Colonic mucosa (tissue), 4 donors: ENCODE results near the gene MED9. TPM values are rescaled to one million over a fixed set of nuclear protein-coding genes. Genes with fewer than 3 reads are reported as not detected.

Experiments used
- DNase-seq: peaks from one replicate; pipeline ENCODE4 v3.0.0-alpha.2; 2020
- H3K27ac ChIP-seq: fragments of 200-600 bp; one replicate; pipeline ENCODE4 v1.8.0; 2021
- H3K27me3 ChIP-seq: fragments of 200-600 bp; one replicate; pipeline ENCODE4 v1.8.0; 2021
- H3K36me3 ChIP-seq: fragments of 200-600 bp; one replicate; pipeline ENCODE4 v1.8.0; 2021
- H3K4me1 ChIP-seq: fragments of 200-600 bp; one replicate; pipeline ENCODE4 v1.8.0; 2021; ENCODE audit warnings: mild to moderate bottlenecking
- H3K4me3 ChIP-seq: fragments of 200-600 bp; one replicate; pipeline ENCODE4 v1.8.0; 2021
- H3K9ac ChIP-seq, 2 donors: one replicate each; pipeline ENCODE4 v1.7.0; 2013; ENCODE audit warnings: control low read depth in 2 of 2, low read depth in 2 of 2, low read length in 2 of 2
- H3K9me3 ChIP-seq: fragments of 200-600 bp; one replicate; pipeline ENCODE4 v1.8.0; 2021
- intact Hi-C: fragments of 100-400 bp; cut with DNase I; formaldehyde crosslinking; loops from one replicate; pipeline ENCODE4 v1.14.1; 2022
- total RNA-seq, 2 donors: library from RNA; stranded (reverse); fragmentation: NEBNext Ultra II Directional in 1 of 2; extraction: Animal tissue kit (Norgen Biotek cat#: 25700) in 1 of 2; gene quantifications; one replicate each; pipeline ENCODE4 v1.2.1, GENCODE V29; 2021
- TF ChIP-seq, protein P1 (sequence below): fragments of 200-600 bp; IDR thresholded peaks from one replicate; pipeline ENCODE4 v1.8.0; 2022; ENCODE audit warnings: antibody characterized with exemption, mild to moderate bottlenecking
- donor health status: healthy.
- donor health status: DM: no; HTN: no; CAD: no.
- donor health status: DM: no; HTN: no; CAD: no.

MED9 gene
- total RNA-seq, 2 donors from 2014 or later, result 15.3 to 23.8 TPM

DNA sequence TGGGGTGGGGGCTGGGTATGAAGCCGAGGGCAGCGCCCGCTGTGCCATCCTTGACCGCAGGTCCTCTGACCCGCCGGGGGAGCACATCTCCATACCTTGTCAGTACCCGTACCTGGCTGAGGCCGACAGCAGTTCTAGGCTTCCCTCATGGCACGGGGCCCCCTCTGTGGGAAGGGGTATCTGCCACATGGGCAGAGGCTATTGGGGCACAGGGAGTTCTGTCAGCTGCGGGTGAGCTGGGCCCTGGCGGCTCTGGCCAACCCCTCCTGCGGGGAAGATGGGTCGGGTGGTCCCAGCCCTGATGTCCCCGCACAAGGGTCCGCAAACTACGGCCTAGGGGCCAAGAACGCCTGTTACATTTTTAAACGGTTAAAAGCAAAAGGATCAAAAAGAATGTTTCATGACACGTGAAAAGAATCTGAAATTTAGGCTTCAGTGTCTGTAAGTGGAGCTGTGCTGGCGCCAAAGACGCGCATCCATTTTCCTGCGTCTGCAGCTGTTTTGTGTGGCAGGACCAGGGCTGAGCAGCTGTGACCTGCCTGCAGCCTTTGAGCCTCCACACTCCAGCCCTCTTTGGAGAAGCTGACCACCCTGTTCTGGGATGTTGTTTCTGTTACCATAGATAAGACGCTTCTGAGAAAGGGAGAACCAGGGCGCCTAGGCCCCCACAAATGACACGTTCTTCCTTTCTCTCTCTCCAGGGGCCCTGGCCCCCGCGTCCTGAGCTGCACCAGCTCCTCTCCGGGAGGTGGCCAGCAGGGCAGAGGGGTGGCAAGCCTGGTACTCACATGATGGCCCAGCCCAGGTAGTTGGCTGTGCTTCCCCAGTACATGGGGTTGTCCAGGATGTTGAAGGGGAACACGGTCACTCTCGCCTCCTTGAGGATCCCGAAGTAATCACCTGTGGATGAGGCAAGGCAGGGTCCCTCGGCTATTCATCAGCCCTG is 32.1 kb downstream of the MED9 start:
- no peaks in the 10 kb centered on the region for H3K27me3 ChIP-seq
- no peak overlapping the region for H3K27ac ChIP-seq
- TF ChIP-seq, protein P1, sequence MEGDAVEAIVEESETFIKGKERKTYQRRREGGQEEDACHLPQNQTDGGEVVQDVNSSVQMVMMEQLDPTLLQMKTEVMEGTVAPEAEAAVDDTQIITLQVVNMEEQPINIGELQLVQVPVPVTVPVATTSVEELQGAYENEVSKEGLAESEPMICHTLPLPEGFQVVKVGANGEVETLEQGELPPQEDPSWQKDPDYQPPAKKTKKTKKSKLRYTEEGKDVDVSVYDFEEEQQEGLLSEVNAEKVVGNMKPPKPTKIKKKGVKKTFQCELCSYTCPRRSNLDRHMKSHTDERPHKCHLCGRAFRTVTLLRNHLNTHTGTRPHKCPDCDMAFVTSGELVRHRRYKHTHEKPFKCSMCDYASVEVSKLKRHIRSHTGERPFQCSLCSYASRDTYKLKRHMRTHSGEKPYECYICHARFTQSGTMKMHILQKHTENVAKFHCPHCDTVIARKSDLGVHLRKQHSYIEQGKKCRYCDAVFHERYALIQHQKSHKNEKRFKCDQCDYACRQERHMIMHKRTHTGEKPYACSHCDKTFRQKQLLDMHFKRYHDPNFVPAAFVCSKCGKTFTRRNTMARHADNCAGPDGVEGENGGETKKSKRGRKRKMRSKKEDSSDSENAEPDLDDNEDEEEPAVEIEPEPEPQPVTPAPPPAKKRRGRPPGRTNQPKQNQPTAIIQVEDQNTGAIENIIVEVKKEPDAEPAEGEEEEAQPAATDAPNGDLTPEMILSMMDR, result no peak
- H3K9me3 ChIP-seq, result no peaks in the 10 kb centered on the region
- intact Hi-C loops, result no loop called here
- no peak overlapping the region for H3K4me3 ChIP-seq
- no peaks in the 10 kb centered on the region for H3K36me3 ChIP-seq
- H3K9ac ChIP-seq, result no peak overlapping the region
- DNase-seq, result no peak
- H3K4me1 ChIP-seq, result no peaks in the 10 kb centered on the region

DNA sequence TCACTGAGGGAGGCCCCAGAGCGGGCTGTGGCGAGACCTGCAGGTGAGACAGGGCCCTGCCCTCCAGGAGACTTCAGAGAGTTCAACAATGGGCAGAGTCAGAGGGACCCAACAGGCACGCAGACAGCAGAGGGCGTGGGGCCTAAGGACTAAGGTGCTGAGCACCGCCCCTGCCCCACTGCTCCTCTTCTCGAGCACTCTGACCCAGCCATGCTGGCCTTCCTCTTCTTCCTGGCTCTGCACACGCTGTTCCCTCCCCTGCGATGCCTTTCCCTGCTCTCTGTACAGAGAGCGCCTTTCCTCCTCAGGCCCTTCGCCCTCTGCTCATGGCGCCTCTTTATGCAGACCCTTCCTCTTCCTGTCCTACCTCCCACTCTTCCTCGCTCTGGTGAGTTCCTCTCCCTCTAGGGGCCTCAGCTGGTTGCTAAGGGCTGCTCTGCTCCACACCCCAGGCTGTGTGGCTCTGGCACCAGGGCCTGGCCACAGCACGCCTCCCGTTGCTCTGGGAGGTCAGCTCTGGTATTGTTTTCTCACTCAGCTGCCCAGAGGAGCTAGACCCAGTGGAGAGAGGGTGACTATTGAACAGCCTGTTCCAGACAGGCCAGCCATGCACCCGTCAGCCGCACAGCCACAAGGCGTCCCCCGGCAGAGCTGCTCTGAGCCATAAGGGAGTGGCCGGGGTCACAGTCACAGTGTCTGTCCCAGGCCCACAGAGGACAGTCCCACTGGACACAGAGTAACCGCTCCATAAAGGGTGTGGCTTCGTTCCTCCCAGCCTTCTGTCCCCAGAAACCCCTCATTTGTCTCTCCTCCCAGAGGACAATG is 33.0 kb downstream of the MED9 start:
- Histone ChIP-seq H3K9me3 (no peaks in the 10 kb centered on the region), H3K27ac (no peak overlapping the region), H3K4me1 (no peaks in the 10 kb centered on the region), H3K27me3 (no peaks in the 10 kb centered on the region), H3K36me3 (no peaks in the 10 kb centered on the region), H3K4me3 (no peak overlapping the region), H3K9ac (no peak overlapping the region)
- intact Hi-C loops, result no loop called here
- DNase-seq, result no peak
- TF ChIP-seq, protein P1, result no peak

DNA sequence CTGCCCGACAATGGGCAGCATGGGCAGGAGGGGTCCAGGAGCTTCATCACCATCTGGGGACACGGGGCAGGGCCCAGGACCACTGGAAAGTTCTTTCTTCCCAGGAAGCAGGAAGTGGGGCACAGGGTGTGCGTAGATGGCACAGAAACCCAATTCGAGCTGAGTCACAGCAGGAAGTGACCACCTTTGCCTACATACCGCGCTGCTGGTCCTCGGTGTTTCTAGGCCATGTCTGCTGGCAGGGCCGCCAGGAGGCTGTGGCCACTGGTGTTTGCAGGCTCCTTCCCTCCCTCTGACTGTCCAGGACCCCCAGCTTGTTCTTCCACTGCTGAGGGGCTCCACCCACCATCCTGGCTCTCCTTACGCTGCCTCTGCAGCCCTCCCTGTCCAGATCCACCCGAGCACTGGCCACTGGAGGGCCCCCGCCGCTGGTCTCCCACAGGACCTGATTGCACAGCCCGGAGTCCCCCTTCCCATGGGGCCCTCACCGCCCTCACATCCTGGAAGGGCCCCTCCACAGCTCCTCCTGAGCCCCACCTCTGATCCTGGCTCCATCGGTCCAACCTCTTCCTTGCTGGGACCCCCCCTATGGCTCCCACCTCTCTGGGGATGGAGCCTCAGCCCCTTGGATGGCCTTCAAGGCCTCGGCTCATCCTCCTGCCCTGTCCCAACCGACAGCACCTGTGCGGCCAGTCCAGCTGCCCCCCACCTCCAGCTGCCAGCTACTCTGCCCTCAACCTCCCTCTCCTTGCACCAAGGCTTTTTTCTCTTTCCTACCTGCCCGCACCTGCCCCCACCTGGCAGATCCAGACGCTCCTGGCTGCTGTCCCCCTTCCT is 33.9 kb downstream of the MED9 start:
- H3K27me3 ChIP-seq, result no peaks in the 10 kb centered on the region

DNA sequence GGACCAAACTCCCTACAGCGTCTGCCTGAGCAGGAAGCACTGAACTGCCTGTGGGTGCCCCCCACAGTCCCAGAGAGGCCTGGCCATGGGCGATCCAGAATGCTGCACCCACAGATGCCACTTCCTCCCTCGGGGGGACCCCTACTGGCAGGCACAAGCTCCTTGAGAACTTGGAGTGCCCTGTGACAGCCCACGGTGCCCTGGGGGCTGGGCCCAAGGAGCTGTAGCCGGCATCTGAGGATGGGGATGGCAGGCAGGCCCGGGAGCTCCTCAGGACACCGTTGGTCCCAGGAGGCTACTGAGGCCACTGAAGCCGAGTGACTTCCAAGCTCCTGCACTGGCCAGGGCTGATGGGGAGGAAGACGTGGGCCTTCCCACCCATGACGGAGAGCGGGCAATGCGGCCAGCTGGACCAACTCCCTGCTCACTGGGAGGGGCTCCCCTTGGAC is 34.5 kb downstream of the MED9 start:
- TF ChIP-seq, protein P1, result no peak
- no peak for DNase-seq
- H3K4me1 ChIP-seq, result no peaks in the 10 kb centered on the region
- intact Hi-C loops, result no loop called here
- H3K36me3 ChIP-seq, result no peaks in the 10 kb centered on the region
- no peaks in the 10 kb centered on the region for H3K27me3 ChIP-seq
- no peak overlapping the region for H3K27ac ChIP-seq
- no peak overlapping the region for H3K9ac ChIP-seq
- H3K4me3 ChIP-seq, result no peak overlapping the region
- H3K9me3 ChIP-seq, result no peaks in the 10 kb centered on the region

More for the DNA sequence above, 33.9 kb downstream of the MED9 start:
- TF ChIP-seq, protein P1, result no peak
- Histone ChIP-seq H3K4me3 (no peak overlapping the region), H3K9ac (no peak overlapping the region), H3K27ac (no peak overlapping the region), H3K4me1 (no peaks in the 10 kb centered on the region), H3K36me3 (no peaks in the 10 kb centered on the region), H3K9me3 (no peaks in the 10 kb centered on the region)
- DNase-seq, result no peak
- intact Hi-C loops, result no loop called here
